ENCODE results near the gene CDR2L.
A peak's percentile ranks its signal among the peaks of the same experiment; 100 is the strongest.
"Not testable (repeated sequence)": the region's sequence is repeated elsewhere in the genome, so short reads cannot be mapped to it uniquely, and the experiment has no call there.

The CDR2L gene

DNA sequence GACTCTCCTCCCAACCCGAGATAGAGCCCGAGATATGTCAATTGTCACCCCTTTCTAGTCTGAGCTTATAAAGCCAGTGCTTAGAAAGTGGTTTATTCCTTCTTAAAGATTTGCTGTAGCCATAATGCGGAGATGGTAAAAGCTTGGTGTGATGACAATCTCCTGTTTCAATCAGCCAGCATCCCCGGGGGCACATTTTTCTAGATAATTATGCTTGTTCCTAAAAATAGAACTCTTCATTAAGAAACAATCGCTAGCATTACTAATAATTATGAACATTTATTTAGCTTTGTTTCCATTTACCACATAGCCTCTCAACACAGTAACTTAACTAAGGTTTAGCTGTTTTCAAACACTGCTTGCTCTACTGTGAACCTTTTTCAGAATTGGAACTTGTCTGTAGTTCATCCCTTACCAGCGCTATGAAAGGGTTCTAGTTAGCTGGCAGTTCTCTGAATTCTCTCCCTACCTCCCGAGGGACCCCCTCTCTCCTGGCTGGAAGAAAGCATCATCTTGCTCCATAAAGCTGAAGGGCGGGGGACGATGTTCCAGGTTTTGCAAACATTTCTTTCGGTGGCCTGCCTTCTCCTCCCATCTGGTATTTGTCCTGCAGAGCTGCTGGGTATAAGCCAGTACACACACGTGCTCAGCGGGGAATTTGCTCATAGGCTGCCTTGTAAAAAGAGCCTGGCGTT is 24.1 kb downstream of the CDR2L start:
- no peak for DNase-seq

DNA sequence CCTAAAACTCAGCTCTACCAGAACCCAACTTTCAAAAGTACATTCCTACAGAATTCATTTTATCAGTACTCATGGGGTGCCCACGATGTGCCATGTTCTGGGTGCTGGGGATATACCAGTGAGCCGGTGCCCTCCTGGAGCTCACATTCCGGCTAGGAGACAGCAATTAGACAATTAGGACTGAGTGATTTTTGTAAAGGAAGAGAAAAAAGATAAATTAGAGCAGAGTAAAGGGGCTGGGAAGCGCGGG is 24.6 kb downstream of the CDR2L start:
- DNase-seq, result no peak

- peak; percentile 49 for DNase-seq
Measured at GRCh38 chr17:75012346-75013091, 25.1 kb downstream of the CDR2L start, which contains the start of gene MRPL58. MRPL58 (plus strand) TSS chr17:75012670; CDS start chr17:75012687, 17 bp downstream.

DNA sequence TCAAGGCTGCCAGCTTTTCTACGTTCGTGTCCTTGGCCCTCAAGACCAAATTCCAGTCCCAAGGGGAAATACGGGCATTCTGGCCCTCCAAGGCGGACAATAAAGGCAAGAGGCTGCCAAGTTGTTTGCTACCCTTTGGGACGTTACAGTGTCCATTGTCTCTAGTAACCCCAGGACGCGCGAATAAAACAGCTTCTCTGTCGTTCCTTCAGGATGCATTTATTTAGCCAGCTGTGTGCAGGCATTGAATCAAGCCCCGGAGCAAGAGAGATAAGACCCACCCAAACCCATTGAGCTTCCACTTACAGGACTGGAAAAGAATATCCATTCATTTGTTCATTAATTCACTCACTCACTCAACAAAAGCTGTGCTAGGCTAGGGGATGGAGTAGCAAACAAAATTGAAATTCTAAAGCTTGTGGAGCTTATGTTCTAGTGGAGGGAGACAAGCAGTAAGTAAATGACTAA is 25.7 kb downstream of the CDR2L start:
- DNase-seq, result no peak

DNA sequence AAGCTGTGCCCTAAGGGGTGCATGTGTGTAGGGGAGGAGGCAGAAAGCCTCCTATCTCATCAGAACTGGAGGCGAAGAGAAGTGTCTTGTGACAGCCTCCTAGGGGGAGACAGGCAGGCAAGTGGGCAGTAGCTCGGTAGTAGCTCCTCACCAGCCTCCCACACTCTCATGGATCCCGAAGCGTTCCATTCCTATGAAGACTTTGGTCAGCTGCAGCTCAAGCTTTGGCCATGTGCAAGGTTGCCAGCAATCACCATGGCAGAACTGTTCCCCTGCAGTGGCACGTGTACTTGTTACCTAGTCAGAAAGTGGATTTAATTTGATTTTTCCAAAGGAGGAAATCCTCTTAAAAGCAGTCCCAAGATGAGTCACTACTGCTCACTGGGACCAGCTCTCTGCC is 31.7 kb downstream of the CDR2L start:
- no peak for DNase-seq

GRCh38 chr17:75019710-75020109 is 32.3 kb downstream of the CDR2L start:
- DNase-seq, result no peak

DNA sequence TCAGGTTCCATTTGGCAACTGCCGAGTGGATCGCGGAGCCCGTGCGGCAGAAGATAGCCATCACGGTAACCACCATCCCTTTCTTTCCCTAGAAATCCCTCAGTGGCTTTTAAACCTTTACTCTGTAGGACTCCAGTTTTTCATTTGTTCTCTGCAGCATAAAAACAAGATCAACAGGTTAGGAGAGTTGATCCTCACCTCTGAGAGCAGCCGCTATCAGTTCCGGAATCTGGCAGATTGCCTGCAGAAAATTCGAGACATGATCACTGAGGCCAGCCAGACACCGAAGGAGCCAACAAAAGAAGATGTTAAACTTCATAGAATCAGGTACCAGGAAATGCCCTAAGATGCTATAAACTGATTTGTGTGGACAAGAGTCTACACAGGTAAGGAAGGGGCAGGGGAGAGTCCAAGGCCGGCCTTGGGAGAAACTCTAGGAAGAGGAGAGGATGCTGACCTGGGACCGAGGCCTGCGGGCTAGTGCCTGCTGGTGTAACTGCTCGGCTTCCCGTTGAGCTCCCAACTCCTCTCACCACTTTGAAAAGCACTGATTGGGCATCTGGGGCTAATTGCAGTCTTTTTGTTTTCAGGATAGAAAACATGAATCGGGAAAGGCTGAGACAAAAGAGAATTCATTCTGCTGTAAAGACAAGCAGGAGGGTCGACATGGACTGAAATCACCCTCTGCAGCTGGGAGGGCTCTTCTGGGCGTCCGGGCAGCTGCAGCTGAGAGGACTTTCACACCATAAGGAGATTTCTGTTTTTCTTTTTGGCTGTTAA is 33.1 kb downstream of the CDR2L start:
- no peak for DNase-seq

GRCh38 chr17:75024686-75025397 is 37.4 kb downstream of the CDR2L start:
- DNase-seq, result no peak

DNA sequence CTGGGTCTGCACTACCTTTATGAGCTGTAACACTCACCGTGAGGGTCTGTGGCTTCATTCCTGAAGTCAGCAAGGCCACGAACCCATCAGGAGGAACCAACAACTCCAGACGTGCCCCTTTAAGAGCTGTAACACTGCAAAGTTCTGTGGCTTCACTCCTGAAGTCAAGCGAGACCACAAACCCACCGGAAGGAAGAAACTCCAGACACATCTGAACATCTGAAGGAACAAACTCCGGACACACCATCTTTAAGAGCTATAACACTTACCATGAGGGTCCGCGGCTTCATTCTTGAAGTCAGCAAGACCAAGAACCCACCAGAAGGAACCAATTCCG is 37.9 kb downstream of the CDR2L start:
- not testable (repeated sequence) for DNase-seq

- not testable (repeated sequence) for DNase-seq
Measured at GRCh38 chr17:75026650-75027049, 39.2 kb downstream of the CDR2L start.

GRCh38 chr17:75030161-75030560 is 42.7 kb downstream of the CDR2L start:
- DNase-seq, result no peak

- peak; percentile 42 for DNase-seq
Measured at GRCh38 chr17:75031972-75032719, 44.7 kb downstream of the CDR2L start.

DNA sequence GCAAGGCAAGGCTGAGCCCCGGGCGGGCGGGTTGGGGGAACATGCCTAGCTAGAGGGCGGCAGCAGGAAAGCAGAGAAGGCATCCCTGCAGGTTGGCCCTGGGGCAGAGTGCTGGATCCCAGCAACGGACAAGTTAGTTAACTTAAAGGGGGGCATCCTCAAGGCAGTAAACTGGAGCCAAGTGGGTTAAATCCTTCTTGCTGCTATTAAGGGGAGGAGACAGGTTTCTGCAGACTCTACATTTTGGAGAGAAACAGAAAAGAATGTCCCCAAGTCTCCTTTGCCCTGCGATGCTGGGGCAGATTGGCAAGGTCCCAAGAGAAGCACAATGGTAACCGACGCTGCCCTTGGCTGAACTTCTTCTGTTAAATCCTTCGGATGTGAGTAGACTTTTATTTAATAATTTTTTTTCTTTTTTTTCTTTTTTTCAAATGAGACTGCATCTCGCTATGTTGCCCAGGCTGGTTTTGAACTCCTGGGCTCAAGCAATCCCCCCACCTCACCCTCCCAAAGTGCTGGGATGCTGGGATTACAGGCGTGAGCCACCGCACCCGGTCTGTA is 45.4 kb downstream of the CDR2L start:
- no peak for DNase-seq

- DNase-seq, result peak; percentile 87
Measured at GRCh38 chr17:75033346-75034235, 46.2 kb downstream of the CDR2L start.

DNA sequence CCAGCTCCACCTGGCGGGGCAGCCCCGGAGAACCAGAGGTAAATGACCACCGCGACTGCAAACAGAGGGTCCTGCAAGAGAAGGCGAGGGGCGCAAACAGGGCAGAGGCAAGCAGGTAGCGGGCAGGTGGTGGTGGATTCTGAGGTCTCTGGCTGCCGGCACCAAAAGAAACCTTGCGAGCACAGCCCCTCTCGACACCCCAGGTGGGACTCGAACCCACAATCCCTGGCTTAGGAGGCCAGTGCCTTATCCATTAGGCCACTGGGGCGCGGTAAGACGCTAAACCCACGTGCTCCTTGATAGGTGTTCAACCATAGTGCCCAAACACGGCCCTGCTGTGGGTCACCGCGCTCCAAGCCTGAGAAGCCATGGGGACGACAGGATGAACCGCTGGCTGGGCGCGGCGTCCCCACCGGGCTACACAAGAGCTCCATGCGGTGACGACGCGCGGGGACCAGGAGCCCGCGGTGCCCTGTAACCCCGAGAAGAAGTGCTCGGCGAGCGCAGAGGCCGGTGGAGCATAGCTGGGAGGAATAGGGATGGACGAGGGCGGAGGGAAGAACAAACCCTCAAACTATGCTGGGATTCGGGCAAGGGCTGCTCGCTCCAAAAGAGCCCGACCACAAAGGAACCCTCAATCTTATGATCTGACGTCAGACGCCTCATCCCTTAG is 46.9 kb downstream of the CDR2L start:
- peak; percentile 77 for DNase-seq

DNA sequence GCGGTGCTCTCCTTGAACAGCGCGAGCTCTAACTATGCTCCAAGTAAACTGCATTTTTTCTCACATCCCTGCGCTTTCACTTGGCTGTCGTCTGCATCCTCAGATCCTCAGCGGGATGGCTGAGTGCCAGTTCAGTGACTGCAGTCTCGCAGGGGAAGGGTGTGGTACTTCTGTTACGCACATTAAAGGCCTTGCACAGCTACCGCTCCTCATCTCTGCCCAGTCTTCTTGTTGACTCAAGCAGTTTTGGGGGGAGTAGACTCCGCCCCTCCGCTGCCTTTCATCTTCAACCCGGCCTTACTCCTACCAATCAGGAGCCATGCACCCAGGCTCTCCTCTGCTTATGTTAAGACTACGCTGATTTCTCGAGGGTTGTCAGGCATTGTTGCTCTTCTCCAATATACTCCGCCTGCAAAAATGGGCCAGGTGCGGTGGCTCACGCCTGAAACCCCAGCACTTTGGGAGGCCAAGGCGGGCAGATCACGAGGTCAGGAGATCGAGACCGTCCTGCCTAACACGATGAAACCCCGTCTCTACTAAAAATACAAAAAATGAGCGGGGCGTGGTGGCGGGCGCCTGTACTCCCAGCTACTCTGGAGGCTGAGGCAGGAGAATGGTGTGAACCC is 49.3 kb downstream of the CDR2L start:
- DNase-seq, result peak; percentile 90

DNA sequence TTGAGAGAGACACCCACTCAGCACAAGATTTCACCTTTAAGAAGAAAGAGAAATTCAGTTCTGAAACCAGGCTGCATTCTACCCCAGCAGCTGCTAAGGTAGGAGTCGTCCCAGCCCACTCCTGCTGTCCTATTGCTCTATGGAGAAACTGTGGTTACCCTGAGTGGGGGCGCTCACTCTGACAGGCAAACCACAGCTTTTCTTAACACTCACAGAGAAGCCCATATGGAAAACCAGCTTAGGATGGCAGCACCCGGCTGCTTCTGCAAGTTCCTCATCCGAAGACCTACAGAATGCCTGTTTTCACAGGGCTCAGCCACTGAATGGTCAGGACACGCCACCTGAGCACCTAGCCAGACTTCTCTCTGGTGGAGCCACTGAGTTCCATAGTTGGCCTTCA is 51.8 kb downstream of the CDR2L start:
- no peak for DNase-seq

DNA sequence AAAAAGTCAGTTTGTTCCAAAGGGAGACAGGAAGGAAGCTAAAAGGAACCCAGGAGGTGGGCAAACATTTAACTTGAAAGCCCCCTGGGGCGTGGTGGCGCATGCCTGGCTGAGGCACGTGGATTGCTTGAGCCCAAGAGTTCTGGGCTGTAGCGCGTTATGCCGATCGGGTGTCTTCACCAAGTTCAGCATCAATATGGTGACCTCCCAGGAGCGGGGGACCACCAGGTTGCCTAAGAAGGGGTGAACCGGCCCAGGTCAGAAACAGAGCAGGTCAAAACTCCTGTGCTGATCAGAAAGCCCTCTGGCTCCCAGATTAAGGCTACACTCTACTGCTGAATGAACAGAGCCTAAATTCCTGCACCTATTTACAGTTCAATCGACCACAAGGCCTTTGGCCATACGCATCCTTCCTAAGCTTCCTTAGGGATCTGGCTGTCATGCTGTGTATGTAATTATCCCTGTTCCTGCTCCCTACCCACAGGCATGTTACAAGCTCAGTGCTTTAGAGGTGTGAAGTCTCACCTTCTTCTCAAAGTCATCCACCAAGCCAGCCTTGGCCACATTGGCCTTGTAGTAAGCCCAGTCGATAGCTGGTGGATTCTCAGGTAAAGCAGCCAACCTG is 54.3 kb downstream of the CDR2L start:
- DNase-seq, result no peak

DNA sequence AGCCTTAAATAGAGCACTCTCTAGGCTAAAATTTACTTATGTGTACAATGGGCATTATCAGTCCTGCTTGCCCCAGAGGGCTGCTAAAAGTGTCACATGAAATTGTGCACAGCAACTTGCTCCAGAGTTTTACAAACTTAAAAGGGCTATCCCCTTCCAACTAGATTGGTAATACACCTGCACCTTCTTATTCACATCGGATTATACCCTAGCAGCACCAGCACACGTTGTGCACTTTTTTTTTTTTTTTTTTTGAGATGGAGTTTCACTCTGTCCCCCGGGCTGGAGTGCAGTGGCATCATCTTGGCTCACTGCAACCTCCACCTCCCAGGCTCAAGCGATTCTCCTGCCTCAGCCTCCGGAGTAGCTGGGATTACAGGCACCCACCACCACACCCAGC is 56.4 kb downstream of the CDR2L start:
- not testable (repeated sequence) for DNase-seq

DNA sequence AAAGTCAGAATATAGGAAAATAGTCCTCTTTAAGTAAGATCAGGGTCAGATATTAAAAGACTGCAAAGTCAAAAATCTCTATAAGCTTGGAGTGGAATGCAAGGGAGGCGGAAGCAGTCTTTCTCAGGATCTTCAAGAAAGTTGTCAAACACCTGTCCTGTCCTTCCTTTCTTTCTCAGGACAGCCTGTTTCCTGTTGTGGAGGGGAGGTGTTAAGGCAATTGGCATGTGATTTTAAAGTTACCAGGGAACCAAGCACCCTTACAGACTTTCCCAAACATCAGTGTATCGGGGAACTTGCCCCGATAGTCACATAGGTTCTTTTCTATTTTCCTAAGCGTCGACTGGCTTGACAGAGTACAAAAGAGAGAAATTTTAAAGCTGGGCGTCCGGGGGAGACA is 57.3 kb downstream of the CDR2L start:
- no peak for DNase-seq

Measured in NCI-H1436 treated with DMSO at 0.1 percent for 48 hours (cell line).